ENCODE results near the gene NATD1.

Gene NATD1

DNA sequence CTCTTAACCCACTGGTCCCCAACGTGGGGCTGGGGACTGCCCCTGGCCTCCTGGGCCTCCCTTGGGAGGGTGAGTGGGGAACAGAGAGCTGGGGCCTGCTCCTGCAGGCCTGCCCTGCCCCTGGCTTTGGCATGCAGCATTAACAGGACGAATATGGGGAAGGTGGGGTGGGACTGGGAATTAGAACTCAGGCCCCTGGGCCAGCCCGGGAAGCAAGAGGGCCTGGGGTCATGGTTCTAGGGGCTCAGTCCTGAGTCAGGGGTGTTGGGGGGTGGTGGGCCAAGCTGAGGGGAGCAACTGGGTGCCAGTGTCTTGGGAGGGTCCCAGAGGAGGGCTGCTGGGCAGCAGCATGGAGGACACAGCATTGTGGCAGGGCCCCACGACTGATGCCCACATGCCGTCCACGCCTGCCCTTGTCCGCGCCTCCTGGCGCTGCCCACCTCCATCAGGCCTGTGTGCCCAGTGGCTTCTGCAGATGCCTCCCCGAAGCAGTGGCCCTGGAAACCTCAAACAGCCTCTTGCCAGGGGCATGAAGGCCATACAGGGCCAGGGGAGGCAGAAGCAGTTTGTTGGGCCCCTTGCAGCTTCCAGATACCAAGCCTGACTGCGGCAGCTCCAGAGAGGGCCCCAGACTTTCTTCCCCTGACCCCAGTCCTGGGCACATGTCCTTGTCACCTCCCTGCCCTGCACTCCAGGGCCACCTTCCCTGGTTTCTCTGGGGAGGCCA is 36.1 kb upstream of the NATD1 start:
- DNase-seq (ENCODE audit: low read depth): no peak
- TF ChIP-seq, protein P1, sequence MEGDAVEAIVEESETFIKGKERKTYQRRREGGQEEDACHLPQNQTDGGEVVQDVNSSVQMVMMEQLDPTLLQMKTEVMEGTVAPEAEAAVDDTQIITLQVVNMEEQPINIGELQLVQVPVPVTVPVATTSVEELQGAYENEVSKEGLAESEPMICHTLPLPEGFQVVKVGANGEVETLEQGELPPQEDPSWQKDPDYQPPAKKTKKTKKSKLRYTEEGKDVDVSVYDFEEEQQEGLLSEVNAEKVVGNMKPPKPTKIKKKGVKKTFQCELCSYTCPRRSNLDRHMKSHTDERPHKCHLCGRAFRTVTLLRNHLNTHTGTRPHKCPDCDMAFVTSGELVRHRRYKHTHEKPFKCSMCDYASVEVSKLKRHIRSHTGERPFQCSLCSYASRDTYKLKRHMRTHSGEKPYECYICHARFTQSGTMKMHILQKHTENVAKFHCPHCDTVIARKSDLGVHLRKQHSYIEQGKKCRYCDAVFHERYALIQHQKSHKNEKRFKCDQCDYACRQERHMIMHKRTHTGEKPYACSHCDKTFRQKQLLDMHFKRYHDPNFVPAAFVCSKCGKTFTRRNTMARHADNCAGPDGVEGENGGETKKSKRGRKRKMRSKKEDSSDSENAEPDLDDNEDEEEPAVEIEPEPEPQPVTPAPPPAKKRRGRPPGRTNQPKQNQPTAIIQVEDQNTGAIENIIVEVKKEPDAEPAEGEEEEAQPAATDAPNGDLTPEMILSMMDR (IDR thresholded peaks at IDR 0.05; ENCODE audit: insufficient read depth, low read depth, low read length, missing control alignments): no peak
- H3K4me3 ChIP-seq (ENCODE audit: low read length): no peak overlapping the region

DNA sequence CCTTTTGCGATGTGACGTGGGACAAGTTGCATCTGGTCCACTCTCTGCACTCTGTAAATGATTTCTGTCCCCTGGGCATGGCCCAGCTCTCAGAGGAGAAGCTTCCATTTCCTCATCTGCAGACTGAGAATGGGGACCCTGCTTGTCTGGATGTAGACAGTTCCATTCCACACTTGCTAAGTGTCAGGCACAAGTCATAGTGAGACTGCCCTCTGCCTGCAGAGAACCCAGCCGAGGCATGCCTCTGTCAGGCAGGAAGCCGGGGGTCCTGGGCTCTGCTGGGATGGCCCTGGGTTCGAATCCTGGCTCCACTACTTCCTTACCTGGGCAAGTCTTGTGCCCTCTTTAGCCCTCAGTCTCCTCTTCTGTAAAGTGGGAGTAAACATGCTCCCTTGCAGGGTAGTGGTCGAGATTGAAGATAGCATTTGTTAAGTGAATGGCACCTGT is 35.4 kb upstream of the NATD1 start:
- H3K4me3 ChIP-seq (ENCODE audit: low read length): no peak overlapping the region
- TF ChIP-seq, protein P1 (IDR thresholded peaks at IDR 0.05; ENCODE audit: insufficient read depth, low read depth, low read length, missing control alignments): no peak
- DNase-seq (ENCODE audit: low read depth): no peak

DNA sequence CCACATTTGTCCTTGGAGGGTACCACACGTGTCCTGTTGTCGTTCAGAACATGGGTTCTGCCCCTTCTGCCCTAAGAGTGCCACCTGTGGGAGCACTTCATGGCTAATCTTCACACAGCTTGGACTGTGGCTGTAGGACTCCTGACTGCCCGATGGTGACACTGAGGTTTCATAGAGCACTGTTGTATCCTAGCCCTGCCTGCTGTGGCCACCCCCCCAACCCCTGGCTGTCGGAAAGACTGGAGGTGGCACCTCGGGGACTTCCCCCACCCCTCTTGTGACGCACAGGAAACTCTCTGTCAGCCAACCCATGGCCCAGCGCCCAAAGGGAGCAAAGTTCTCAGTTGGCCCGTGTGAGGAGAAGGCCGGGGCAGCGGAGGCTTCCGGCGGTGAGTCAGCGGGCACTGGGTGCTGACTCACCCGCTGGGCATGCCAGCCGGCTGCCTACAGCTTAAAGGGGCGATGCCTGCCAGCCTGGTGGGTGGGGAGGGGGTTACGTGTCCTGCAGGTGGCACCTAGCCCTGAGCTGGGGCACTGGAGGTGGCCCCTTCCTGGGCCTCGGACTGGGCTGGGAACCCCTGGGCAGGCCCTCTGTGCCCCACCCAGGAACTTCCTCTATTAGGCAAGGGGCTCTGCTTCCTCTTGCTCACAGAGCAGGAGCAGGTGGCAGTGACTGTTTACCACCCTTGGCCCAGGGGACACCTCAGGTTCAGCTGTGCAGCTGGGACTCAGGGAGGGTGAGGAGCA is 34.7 kb upstream of the NATD1 start:
- H3K4me3 ChIP-seq (ENCODE audit: low read length): peak overlapping the region; percentile 74
- DNase-seq (ENCODE audit: low read depth): peak; percentile 96
- TF ChIP-seq, protein P1 (IDR thresholded peaks at IDR 0.05; ENCODE audit: insufficient read depth, low read depth, low read length, missing control alignments): no peak

DNA sequence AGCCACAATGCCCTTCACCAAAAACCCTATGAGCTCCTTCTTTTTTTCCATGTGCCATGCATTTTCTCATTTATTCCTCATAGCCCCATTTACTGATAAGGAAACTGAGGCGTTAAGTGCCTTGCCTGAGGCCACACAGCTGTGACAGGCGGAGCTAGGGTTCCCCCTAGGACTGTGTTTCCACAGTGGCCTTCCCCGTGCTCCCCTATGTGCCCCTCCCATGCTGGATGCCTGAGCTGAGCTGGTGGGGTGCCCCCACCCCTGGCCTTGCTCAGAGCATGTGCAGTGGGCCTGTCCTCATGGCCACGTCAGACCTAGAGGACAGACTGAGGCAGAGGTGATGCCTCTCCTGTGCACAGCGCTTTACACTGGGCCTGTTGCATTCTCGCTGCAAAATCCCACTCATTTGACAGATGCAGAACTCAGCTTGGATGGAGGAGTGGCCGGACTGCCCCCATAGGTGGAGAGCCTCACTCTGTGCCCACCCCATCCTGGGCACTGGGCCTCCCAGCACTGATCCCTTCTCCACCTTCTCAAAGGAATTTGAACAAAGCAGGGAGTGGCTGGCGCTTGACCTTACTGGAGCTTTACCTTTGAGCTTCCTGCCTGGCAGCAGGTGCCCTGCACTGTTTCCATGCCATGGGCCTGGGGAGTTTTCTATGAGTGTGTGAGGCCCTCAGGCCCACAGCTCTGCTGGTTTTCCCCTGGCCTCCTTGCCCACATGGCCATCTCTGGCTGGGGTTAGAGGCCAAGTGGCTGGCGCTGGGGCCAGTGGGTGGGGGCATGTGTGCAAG is 33.9 kb upstream of the NATD1 start:
- H3K4me3 ChIP-seq (ENCODE audit: low read length): peak overlapping the region; percentile 74

GRCh38 chr17:21286066-21286770 is 33.0 kb upstream of the NATD1 start:
- peak overlapping the region; percentile 74 for H3K4me3 ChIP-seq (ENCODE audit: low read length)
- peak; percentile 98 for DNase-seq (ENCODE audit: low read depth)
- TF ChIP-seq, protein P1 (IDR thresholded peaks at IDR 0.05; ENCODE audit: insufficient read depth, low read depth, low read length, missing control alignments): no peak

More for the DNA sequence above, 33.9 kb upstream of the NATD1 start:
- TF ChIP-seq, protein P1 (IDR thresholded peaks at IDR 0.05; ENCODE audit: insufficient read depth, low read depth, low read length, missing control alignments): no peak
- DNase-seq (ENCODE audit: low read depth): peak; percentile 44

Measured in epithelial cell of esophagus (primary cell).